ENCODE measurements around the gene CAPNS1. TPM values are rescaled to one million over a fixed set of nuclear protein-coding genes. Genes with fewer than 3 reads are reported as not detected.

Gene CAPNS1
- total and polyA plus RNA-seq, 9 of the 15 experiments (the other 6 are each of a cell fraction or from before 2014, with no cell fraction given): 77.9 to 576 (median 258) TPM

- TF ChIP-seq, protein P1, sequence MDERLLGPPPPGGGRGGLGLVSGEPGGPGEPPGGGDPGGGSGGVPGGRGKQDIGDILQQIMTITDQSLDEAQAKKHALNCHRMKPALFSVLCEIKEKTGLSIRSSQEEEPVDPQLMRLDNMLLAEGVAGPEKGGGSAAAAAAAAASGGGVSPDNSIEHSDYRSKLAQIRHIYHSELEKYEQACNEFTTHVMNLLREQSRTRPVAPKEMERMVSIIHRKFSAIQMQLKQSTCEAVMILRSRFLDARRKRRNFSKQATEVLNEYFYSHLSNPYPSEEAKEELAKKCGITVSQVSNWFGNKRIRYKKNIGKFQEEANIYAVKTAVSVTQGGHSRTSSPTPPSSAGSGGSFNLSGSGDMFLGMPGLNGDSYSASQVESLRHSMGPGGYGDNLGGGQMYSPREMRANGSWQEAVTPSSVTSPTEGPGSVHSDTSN (CRISPR knock-in tag; IDR thresholded peaks at IDR 0.05; ENCODE audit: low read depth): no peak
- TF ChIP-seq, protein P1 (tag; conservative IDR thresholded peaks at IDR 0.05; ENCODE audit: low read depth): no peak
- TF ChIP-seq, protein P2, sequence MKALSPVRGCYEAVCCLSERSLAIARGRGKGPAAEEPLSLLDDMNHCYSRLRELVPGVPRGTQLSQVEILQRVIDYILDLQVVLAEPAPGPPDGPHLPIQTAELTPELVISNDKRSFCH (CRISPR knock-in tag; IDR thresholded peaks at IDR 0.05): no peak
- TF ChIP-seq, protein P2 (tag; IDR thresholded peaks at IDR 0.05): 0 out of 2 replicates have a peak, but pooled peaks have one; percentile 46
- peak; percentile 34; the same call in 1 of the 2 replicates for TF ChIP-seq C11orf30 (IDR thresholded peaks at IDR 0.05; ENCODE audit: low read depth)
- no peak for TF ChIP-seq KAT8 (IDR thresholded peaks at IDR 0.05; ENCODE audit: low read depth)
- TF ChIP-seq ZNF586 (CRISPR knock-in tag; conservative IDR thresholded peaks at IDR 0.05): no peak
- TF ChIP-seq ZNF347 (CRISPR knock-in tag; IDR thresholded peaks at IDR 0.05; ENCODE audit: low read depth): no peak
- TF ChIP-seq BCOR (IDR thresholded peaks at IDR 0.05): no peak
- TF ChIP-seq RBM22 (IDR thresholded peaks at IDR 0.05; ENCODE audit: low read depth, low read length, poor library complexity, severe bottlenecking): no peak
- no peak for TF ChIP-seq ZNF778 (CRISPR knock-in tag; IDR thresholded peaks at IDR 0.05)
- no peak for TF ChIP-seq ZNF561 (CRISPR knock-in tag; conservative IDR thresholded peaks at IDR 0.05)
- TF ChIP-seq ADNP (tag; IDR thresholded peaks at IDR 0.05): no peak
- no peak for TF ChIP-seq SRSF1 (IDR thresholded peaks at IDR 0.05; ENCODE audit: low read depth, low read length)
- TF ChIP-seq EWSR1 (IDR thresholded peaks at IDR 0.05; ENCODE audit: borderline replicate concordance, low read depth, partially characterized antibody): no peak
- no peak for TF ChIP-seq NFATC3 (IDR thresholded peaks at IDR 0.05)
- TF ChIP-seq PHF8 (IDR thresholded peaks at IDR 0.05; ENCODE audit: borderline replicate concordance, low read length): peak; percentile 75
- TF ChIP-seq ZNF224 (CRISPR knock-in tag; IDR thresholded peaks at IDR 0.05): peak; percentile 60; the same call in 1 of the 2 replicates
- no peak for TF ChIP-seq CREBBP (IDR thresholded peaks at IDR 0.05; ENCODE audit: low read depth, low read length)
- no peak for TF ChIP-seq CBX8 (IDR thresholded peaks at IDR 0.05; ENCODE audit: borderline replicate concordance, extremely low read depth, low read depth, low read length, poor library complexity, severe bottlenecking)
- no peak for TF ChIP-seq XRCC3 (IDR thresholded peaks at IDR 0.05)
- TF ChIP-seq BDP1 (IDR thresholded peaks at IDR 0.05; ENCODE audit: insufficient read depth, insufficient read length): no peak
- no peak for TF ChIP-seq CHCHD3 (CRISPR knock-in tag; IDR thresholded peaks at IDR 0.05)
Measured at GRCh38 chr19:36139473-36140303, at the start of gene CAPNS1 (continued).

Data from K562 (cell line).